C4-2B (cell line): ENCODE data around the gene PACRG.

ENCODE experiments used
- CTCF ChIP-seq: fragments of 450-650 bp; conservative IDR thresholded peaks from 2 replicates; pipeline ENCODE4 v1.5.1; 2017; ENCODE audit warnings: mild to moderate bottlenecking
- ZFX ChIP-seq: fragments of 450-650 bp; IDR thresholded peaks from 2 replicates; pipeline ENCODE4 v1.6.1; 2017

DNA sequence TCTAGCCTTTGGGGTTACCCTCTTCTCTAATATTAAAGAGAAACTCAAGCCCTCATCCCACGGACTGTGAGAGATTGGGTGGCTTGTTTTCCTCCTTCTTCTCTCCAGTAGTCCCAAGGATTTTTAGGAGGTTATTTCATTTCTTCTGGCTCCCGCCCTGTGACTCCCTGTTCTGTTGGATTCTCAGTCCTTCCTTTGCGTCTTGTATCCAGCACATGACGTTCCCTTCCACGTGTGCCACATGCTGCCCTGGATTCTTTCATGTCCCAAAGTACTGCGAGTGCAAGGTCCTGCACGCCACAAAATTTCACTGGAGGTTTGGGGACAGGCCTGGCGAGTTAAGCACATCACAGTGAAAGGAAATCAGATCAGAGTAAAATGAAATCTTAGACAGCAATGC, 213.4 kb downstream of the PACRG start:
- no peak for TF ChIP-seq CTCF
- TF ChIP-seq ZFX: no peak
